GM12892 (cell line): ENCODE data around the gene KAZN.

Source experiments
- POLR2AphosphoS5 ChIP-seq: IDR thresholded peaks from 2 replicates; pipeline ENCODE4 v1.6.1; 2011; ENCODE audit warnings: low read depth, low read length, control low read depth
- TAF1 ChIP-seq: IDR thresholded peaks from 2 replicates; pipeline ENCODE4 v1.6.1; 2011; ENCODE audit warnings: low read depth, mild to moderate bottlenecking, control low read depth, low read length, borderline replicate concordance

- no peak for TF ChIP-seq TAF1
- TF ChIP-seq POLR2AphosphoS5 = no peak
These were observed 559.3 kb downstream of the KAZN start for GRCh38 chr1:15157524-15158399.
